HUES48 (cell line): ENCODE measurements around the gene TLK2.
"Not testable (repeated sequence)": the region's sequence is repeated elsewhere in the genome, so short reads cannot be mapped to it uniquely, and the experiment has no call there.

Experiments used
- H3K27ac ChIP-seq: one replicate; pipeline ENCODE4 v1.7.0; 2013; ENCODE audit warnings: low read depth, low read length, inconsistent platforms
- H3K27me3 ChIP-seq: 2 replicates; pipeline ENCODE4 v1.6.1; 2013; ENCODE audit warnings: mild to moderate bottlenecking, low read length; ENCODE audit not compliant: control insufficient read depth, insufficient read depth
- H3K36me3 ChIP-seq: 2 replicates; pipeline ENCODE4 v1.6.1; 2013; ENCODE audit warnings: low read length; ENCODE audit not compliant: control insufficient read depth, insufficient read depth
- H3K4me1 ChIP-seq: 2 replicates; pipeline ENCODE4 v1.6.1; 2013; ENCODE audit warnings: mild to moderate bottlenecking, low read length; ENCODE audit not compliant: control insufficient read depth, insufficient read depth
- H3K4me3 ChIP-seq: 2 replicates; pipeline ENCODE4 v1.5.1; 2013; ENCODE audit warnings: mild to moderate bottlenecking, low read depth, low read length
- H3K9ac ChIP-seq: 2 replicates; pipeline ENCODE4 v1.6.1; 2013; ENCODE audit warnings: mild to moderate bottlenecking, low read depth, low read length, moderate library complexity
- H3K9me3 ChIP-seq: 2 replicates; pipeline ENCODE4 v1.6.1; 2013; ENCODE audit warnings: low read length; ENCODE audit not compliant: control insufficient read depth, insufficient read depth

TLK2 gene

DNA sequence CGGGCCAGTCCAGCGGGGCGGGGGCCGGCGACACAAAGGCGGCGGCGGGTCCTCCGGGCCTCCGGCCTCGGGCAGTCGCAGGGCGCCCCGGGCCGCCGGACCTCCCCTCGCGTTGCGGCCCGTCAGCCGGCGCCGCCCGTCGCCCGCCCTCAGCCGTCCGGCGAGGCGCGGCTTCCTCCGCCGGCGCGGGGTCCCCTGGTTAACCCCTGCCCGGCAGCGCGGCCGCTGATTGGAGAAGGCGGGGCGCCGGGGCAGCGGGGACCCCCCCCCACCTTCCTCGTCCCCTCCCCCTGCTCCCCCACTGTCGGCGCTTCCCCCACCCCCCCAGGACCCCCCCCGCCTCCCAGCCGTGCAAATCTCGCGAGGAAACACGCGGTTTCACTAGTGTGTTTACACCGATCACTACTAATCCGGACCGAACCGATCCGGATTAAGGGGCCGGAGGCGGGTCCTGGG, at the start of gene TLK2:
Gene TLK2 (plus strand): TSS at position 402 of the 456 bp plus-strand sequence. CDS start 2,301 bp downstream, outside the sequence.
- Histone ChIP-seq H3K27ac (peak within 1 kb of the TSS; percentile 73), H3K9me3 (no peaks in the 10 kb centered on the region), H3K36me3 (peaks cover 12% of the 10 kb centered on the region), H3K4me3 (peak within 1 kb of the TSS; percentile 78), H3K9ac (peak within 1 kb of the TSS; percentile 70), H3K4me1 (no peaks in the 10 kb centered on the region), H3K27me3 (no peaks in the 10 kb centered on the region)

DNA sequence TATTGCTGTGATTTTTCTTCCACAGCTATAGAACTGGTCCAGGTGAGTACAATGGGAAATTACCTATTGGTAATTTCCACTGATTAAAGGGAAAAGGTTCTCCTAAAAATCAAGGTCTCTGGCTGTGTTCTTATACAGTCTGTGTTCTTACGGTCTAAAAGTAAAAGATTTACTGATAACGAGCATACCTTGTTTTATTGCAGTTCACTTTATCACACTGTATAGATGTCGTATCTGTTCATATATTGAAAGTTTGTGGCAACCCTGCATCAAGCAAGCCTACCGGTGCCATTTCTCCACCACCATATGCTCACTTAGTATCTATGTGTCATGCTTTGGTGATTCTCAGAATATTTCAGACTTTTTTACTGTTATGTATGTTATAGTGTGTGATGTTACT, 43.4 kb upstream of the TLK2 start:
- not testable (repeated sequence) for H3K4me3 ChIP-seq, H3K27ac ChIP-seq, H3K9me3 ChIP-seq, H3K4me1 ChIP-seq, H3K9ac ChIP-seq, H3K27me3 ChIP-seq
- H3K36me3 ChIP-seq, result peaks cover 28% of the 10 kb centered on the region

DNA sequence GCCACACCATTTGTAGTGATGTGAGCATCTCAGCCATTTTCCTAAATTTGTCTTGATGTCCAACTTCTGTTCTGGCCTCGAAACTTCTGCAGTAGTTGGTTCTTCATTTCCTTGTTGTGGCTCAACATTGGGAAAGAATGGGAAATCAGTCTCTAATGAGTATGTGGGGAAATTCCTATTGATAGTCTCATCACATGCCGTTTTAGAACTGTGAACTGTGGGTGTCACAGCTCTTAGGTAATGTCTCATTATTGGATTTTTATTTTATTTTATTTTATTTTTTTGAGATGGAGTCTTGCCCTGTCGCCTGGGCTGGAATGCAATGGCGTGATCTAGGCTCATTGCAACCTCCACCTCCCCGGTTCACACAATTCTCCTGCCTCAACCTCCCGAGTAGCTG, 37.4 kb upstream of the TLK2 start:
- not testable (repeated sequence) for H3K4me1 ChIP-seq, H3K27ac ChIP-seq, H3K9me3 ChIP-seq, H3K9ac ChIP-seq, H3K27me3 ChIP-seq, H3K4me3 ChIP-seq
- peaks cover 58% of the 10 kb centered on the region for H3K36me3 ChIP-seq

- no peak overlapping the region for H3K9ac ChIP-seq
- H3K36me3 ChIP-seq, result peaks cover 79% of the 10 kb centered on the region
Observed at GRCh38 chr17:62444063-62444462, 34.6 kb upstream of the TLK2 start.

DNA sequence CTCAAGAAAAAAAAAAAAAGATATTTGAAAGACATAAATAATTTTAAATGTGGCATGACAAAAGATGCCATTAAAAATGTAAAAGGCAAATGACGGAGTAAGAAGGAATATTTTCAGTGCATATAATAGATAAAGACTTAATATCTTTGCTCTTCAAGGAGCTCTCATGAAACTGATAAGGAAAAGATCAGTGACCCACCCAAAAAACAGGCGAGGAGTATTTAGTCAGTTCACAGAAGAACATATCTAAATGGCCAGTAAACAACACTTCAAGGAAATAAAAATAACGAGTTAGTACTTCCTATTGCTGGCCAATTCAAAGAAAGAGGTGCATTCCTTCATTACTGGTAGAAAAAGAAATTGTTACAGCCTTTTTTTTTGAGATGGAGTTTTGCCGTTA, 32.8 kb upstream of the TLK2 start:
- H3K9me3 ChIP-seq, H3K4me1 ChIP-seq, H3K9ac ChIP-seq, H3K27me3 ChIP-seq, H3K4me3 ChIP-seq, H3K27ac ChIP-seq: not testable (repeated sequence)
- H3K36me3 ChIP-seq, result peaks cover 73% of the 10 kb centered on the region

More at GRCh38 chr17:62444063-62444462, 34.6 kb upstream of the TLK2 start:
- H3K4me3 ChIP-seq, result no peak overlapping the region
- no peaks in the 10 kb centered on the region for H3K9me3 ChIP-seq
- no peaks in the 10 kb centered on the region for H3K4me1 ChIP-seq
- H3K27me3 ChIP-seq, result no peaks in the 10 kb centered on the region
- no peak overlapping the region for H3K27ac ChIP-seq

GRCh38 chr17:62452195-62452594, 26.4 kb upstream of the TLK2 start:
- H3K27me3 ChIP-seq, H3K9ac ChIP-seq, H3K9me3 ChIP-seq, H3K4me1 ChIP-seq, H3K27ac ChIP-seq, H3K4me3 ChIP-seq: not testable (repeated sequence)
- H3K36me3 ChIP-seq, result peaks cover 21% of the 10 kb centered on the region

GRCh38 chr17:62453041-62453440, 25.6 kb upstream of the TLK2 start:
- not testable (repeated sequence) for H3K9ac ChIP-seq, H3K9me3 ChIP-seq, H3K27me3 ChIP-seq, H3K4me1 ChIP-seq, H3K4me3 ChIP-seq, H3K27ac ChIP-seq
- peaks cover 12% of the 10 kb centered on the region for H3K36me3 ChIP-seq

DNA sequence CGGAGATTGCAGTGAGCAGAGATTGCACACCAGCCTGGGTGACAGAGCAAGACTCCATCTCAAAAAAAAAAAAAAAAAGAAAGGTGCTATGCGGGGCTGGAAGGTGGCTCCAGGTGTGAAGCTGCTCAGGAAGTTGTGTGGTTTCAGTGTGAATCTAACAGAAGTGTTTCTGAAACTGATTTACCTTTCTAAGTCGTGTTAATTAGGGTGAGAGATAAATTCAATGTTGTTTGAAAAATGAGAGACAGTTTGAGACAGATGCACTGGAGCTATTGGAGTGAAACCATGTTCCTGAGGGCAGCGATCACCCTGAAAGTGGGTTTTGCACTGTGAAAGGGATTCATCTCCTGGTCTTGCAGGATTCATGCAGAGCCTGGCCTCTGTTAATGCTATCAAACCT, 25.0 kb upstream of the TLK2 start:
- H3K4me1 ChIP-seq, H3K27ac ChIP-seq, H3K9ac ChIP-seq, H3K36me3 ChIP-seq, H3K9me3 ChIP-seq, H3K4me3 ChIP-seq, H3K27me3 ChIP-seq: not testable (repeated sequence)

GRCh38 chr17:62454111-62454510, 24.5 kb upstream of the TLK2 start:
- H3K36me3 ChIP-seq, H3K27me3 ChIP-seq, H3K4me3 ChIP-seq, H3K4me1 ChIP-seq, H3K27ac ChIP-seq, H3K9me3 ChIP-seq, H3K9ac ChIP-seq: not testable (repeated sequence)

DNA sequence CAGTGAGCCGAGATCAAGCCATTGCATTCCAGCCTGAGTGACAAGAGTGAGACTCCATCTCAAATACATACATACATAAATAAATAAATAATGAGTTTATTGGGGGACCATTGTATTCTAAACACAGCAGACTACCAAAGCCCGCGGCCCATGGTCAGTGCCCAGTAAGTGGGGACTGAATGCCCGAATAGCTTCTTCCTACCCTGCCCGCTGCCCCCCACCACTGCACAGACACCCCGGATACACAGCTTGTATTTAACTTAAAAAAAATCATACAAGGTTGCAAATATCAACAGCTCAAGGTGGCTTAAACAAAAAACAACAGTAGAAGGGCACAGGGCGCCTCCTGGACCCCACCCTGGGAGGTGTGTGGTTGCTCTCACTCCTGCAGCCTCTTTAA, 22.6 kb upstream of the TLK2 start:
- no peak overlapping the region for H3K4me3 ChIP-seq
- no peak overlapping the region for H3K9ac ChIP-seq
- H3K27ac ChIP-seq, result no peak overlapping the region
- H3K9me3 ChIP-seq, result no peaks in the 10 kb centered on the region
- no peaks in the 10 kb centered on the region for H3K27me3 ChIP-seq
- no peaks in the 10 kb centered on the region for H3K36me3 ChIP-seq
- no peaks in the 10 kb centered on the region for H3K4me1 ChIP-seq

- not testable (repeated sequence) for H3K4me1 ChIP-seq, H3K9ac ChIP-seq, H3K27ac ChIP-seq, H3K36me3 ChIP-seq, H3K4me3 ChIP-seq, H3K9me3 ChIP-seq, H3K27me3 ChIP-seq
Observed at GRCh38 chr17:62458483-62458882, 20.1 kb upstream of the TLK2 start.

DNA sequence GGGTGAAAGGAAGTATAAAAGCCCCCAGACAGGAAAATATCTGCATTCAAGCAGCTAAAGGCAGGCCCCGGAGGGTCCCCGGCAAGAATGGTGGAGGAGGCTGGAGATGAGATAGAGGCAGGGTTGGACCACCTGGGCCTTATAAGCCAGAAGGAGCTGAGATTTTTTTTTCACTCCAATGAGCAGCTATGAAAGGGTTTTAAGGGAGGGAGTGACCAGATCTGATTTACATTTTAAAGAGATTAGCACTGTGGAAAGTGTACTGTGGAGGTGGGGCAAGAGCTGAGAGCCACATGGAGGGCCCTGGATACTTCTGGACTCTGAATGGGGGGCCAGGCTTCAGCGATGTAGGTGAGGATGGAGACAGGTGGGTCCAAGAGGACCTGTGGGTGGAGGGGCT, 14.2 kb upstream of the TLK2 start:
- not testable (repeated sequence) for H3K9ac ChIP-seq, H3K4me3 ChIP-seq, H3K36me3 ChIP-seq, H3K4me1 ChIP-seq, H3K27ac ChIP-seq, H3K27me3 ChIP-seq, H3K9me3 ChIP-seq
